H9 (cell line): ENCODE results near the gene NCKAP5. TPM values are rescaled to one million over a fixed set of nuclear protein-coding genes. Genes with fewer than 3 reads are reported as not detected.

Experiments
- DNase-seq: peaks from one replicate; pipeline ENCODE4 v3.0.0-alpha.2; 2017
- H2AFZ ChIP-seq: one replicate; pipeline ENCODE4 v1.6.1; 2013; ENCODE audit warnings: mild to moderate bottlenecking, low read length, control low read depth, moderate library complexity
- H2AK5ac ChIP-seq: 2 replicates; pipeline ENCODE4 v1.6.1; 2013; ENCODE audit warnings: low read length, control low read depth, mixed read lengths; ENCODE audit not compliant: insufficient read length
- H2BK120ac ChIP-seq: one replicate; pipeline ENCODE4 v1.6.1; 2013; ENCODE audit warnings: low read depth, mild to moderate bottlenecking, low read length, control low read depth, inconsistent platforms; ENCODE audit not compliant: poor library complexity, severe bottlenecking
- H2BK12ac ChIP-seq: 2 replicates; pipeline ENCODE4 v1.6.1; 2013; ENCODE audit warnings: low read length, control low read depth, mixed read lengths, low read depth; ENCODE audit not compliant: insufficient read length
- H2BK15ac ChIP-seq: 2 replicates; pipeline ENCODE4 v1.6.1; 2013; ENCODE audit warnings: low read depth, low read length, control low read depth
- H2BK20ac ChIP-seq: one replicate; pipeline ENCODE4 v1.6.1; 2013; ENCODE audit warnings: low read depth, mild to moderate bottlenecking, low read length, control low read depth, inconsistent platforms; ENCODE audit not compliant: poor library complexity, severe bottlenecking
- H2BK5ac ChIP-seq: 2 replicates; pipeline ENCODE4 v1.6.1; 2013; ENCODE audit warnings: low read length, control low read depth, mixed read lengths; ENCODE audit not compliant: insufficient read length
- H3K14ac ChIP-seq: 2 replicates; pipeline ENCODE4 v1.6.1; 2013; ENCODE audit warnings: low read length, control low read depth; ENCODE audit not compliant: insufficient read depth
- H3K18ac ChIP-seq: 2 replicates; pipeline ENCODE4 v1.6.1; 2013; ENCODE audit warnings: low read depth, mild to moderate bottlenecking, mixed read lengths, low read length, control low read depth; ENCODE audit not compliant: insufficient read length
- H3K23ac ChIP-seq: 2 replicates; pipeline ENCODE4 v1.6.1; 2013; ENCODE audit warnings: low read length, control low read depth, mixed read lengths, low read depth; ENCODE audit not compliant: insufficient read length
- H3K23me2 ChIP-seq: 2 replicates; pipeline ENCODE4 v1.6.1; 2013; ENCODE audit warnings: low read depth, mild to moderate bottlenecking, mixed read lengths, low read length, control low read depth; ENCODE audit not compliant: insufficient read length, poor library complexity, severe bottlenecking
- H3K27ac ChIP-seq: 2 replicates; pipeline ENCODE4 v1.5.1; 2013; ENCODE audit warnings: low read length, control low read depth, mixed read lengths, low read depth; ENCODE audit not compliant: insufficient read length
- H3K27me3 ChIP-seq: 2 replicates; pipeline ENCODE4 v1.6.1; 2013; ENCODE audit warnings: low read length, control low read depth, inconsistent platforms; ENCODE audit not compliant: insufficient read depth
- H3K4ac ChIP-seq: 2 replicates; pipeline ENCODE4 v1.6.1; 2013; ENCODE audit warnings: low read depth, mild to moderate bottlenecking, control low read depth, inconsistent platforms, low read length, moderate library complexity
- H3K4me1 ChIP-seq: 2 replicates; pipeline ENCODE4 v1.6.1; 2013; ENCODE audit warnings: low read length, control low read depth, inconsistent platforms; ENCODE audit not compliant: insufficient read depth
- H3K4me2 ChIP-seq: 2 replicates; pipeline ENCODE4 v1.6.1; 2013; ENCODE audit warnings: low read length, control low read depth, mixed read lengths; ENCODE audit not compliant: insufficient read length, insufficient read depth
- H3K56ac ChIP-seq: 2 replicates; pipeline ENCODE4 v1.6.1; 2013; ENCODE audit warnings: low read depth, mild to moderate bottlenecking, mixed read lengths, low read length, control low read depth; ENCODE audit not compliant: insufficient read length
- H3K79me1 ChIP-seq: 2 replicates; pipeline ENCODE4 v1.6.1; 2013; ENCODE audit warnings: low read depth, mild to moderate bottlenecking, moderate library complexity, low read length, control low read depth, inconsistent platforms; ENCODE audit not compliant: insufficient read depth, poor library complexity, severe bottlenecking
- H3K79me2 ChIP-seq: 2 replicates; pipeline ENCODE4 v1.6.1; 2013; ENCODE audit warnings: low read length, control low read depth, inconsistent platforms; ENCODE audit not compliant: insufficient read depth
- H3K9ac ChIP-seq: 2 replicates; pipeline ENCODE4 v1.6.1; 2013; ENCODE audit warnings: low read length, control low read depth, mixed read lengths; ENCODE audit not compliant: insufficient read length; ENCODE audit errors: extremely low read depth
- H3K9me3 ChIP-seq: one replicate; pipeline ENCODE4 v1.6.1; 2013; ENCODE audit warnings: low read depth, low read length, inconsistent platforms; ENCODE audit not compliant: control insufficient read depth
- H3T11ph ChIP-seq: one replicate; pipeline ENCODE4 v1.6.1; 2013; ENCODE audit warnings: mild to moderate bottlenecking, low read length, control low read depth, inconsistent platforms
- H4K20me1 ChIP-seq: one replicate; pipeline ENCODE4 v1.6.1; 2013; ENCODE audit not compliant: control insufficient read depth, insufficient read length, insufficient read depth
- H4K5ac ChIP-seq: 2 replicates; pipeline ENCODE4 v1.6.1; 2013; ENCODE audit warnings: low read depth, mild to moderate bottlenecking, mixed read lengths, low read length, control low read depth; ENCODE audit not compliant: insufficient read length
- H4K8ac ChIP-seq: replicated peaks from 2 replicates; pipeline ENCODE4 v1.6.1; 2013; ENCODE audit warnings: low read length, control low read depth, mixed read lengths, low read depth; ENCODE audit not compliant: insufficient read length
- H4K91ac ChIP-seq: 2 replicates; pipeline ENCODE4 v1.6.1; 2013; ENCODE audit warnings: low read depth, mild to moderate bottlenecking, moderate library complexity, mixed read lengths, low read length, control low read depth; ENCODE audit not compliant: insufficient read length
- H3K27ac Mint-ChIP-seq, 3 experiments: 2 replicates in 2 of 3; 3 replicates in 1 of 3; pipeline ENCODE4 v1.8.0; 2020 to 2021; ENCODE audit warnings: mixed read lengths in 3 of 3, mild to moderate bottlenecking in 1 of 3, moderate library complexity in 1 of 3
- H3K27me3 Mint-ChIP-seq: 2 replicates; pipeline ENCODE4 v1.8.0; 2021; ENCODE audit warnings: low read depth, mild to moderate bottlenecking, moderate library complexity, mixed read lengths
- H3K36me3 Mint-ChIP-seq, 3 experiments: 2 replicates in 2 of 3; 3 replicates in 1 of 3; pipeline ENCODE4 v1.8.0; 2020 to 2021; ENCODE audit warnings: low read depth in 3 of 3, mixed read lengths in 3 of 3; ENCODE audit not compliant: insufficient read depth in 1 of 3
- H3K4me1 Mint-ChIP-seq, 2 experiments: 2 replicates each; pipeline ENCODE4 v1.8.0; 2020; ENCODE audit warnings: mixed read lengths in 2 of 2
- H3K4me3 Mint-ChIP-seq, 2 experiments: 2 replicates in 1 of 2; 3 replicates in 1 of 2; pipeline ENCODE4 v1.8.0; 2020 to 2021; ENCODE audit warnings: mild to moderate bottlenecking in 2 of 2, mixed read lengths in 2 of 2, moderate library complexity in 1 of 2
- H3K9me3 Mint-ChIP-seq, 2 experiments: 2 replicates in 1 of 2; 3 replicates in 1 of 2; pipeline ENCODE4 v1.8.0; 2020; ENCODE audit warnings: mild to moderate bottlenecking in 2 of 2, mixed read lengths in 2 of 2, moderate library complexity in 1 of 2
- total RNA-seq: library from RNA; stranded (reverse); gene quantifications from 2 replicates; pipeline ENCODE4 v1.2.1, GENCODE V29; 2021
- TF ChIP-seq, protein P1 (sequence below): fragments of 200-600 bp; sonication (generic); conservative IDR thresholded peaks from 3 replicates; pipeline ENCODE4 v1.8.0; 2021; ENCODE audit warnings: antibody characterized with exemption, mild to moderate bottlenecking

Gene NCKAP5
- total RNA-seq, 1 experiment from 2014 or later: 0.26 TPM

DNA sequence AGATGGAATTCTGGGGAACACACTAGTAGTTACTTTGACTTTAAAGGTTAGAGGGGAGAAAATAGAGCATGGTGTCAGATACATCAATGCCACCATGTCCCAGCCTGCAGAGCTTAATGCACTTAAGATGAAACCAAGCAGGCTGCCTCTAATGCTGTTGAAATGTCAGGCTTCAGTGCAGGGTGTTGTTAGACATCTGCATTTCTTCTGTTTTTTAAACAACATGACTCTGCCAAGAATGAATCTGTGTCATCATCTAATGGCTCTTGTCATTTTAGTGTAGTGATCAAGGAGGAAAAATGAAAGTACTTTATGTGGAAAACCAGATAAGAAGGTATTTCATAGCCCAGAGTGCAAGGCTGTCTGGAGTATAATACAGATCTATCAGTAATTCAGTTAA lies 928.1 kb downstream of the NCKAP5 start:
- Histone ChIP-seq H3K4me2 (no peak overlapping the region), H2BK120ac (no peak overlapping the region), H3K18ac (no peak overlapping the region), H3K23me2 (no peaks in the 10 kb centered on the region), H2BK5ac (no peak overlapping the region), H3K14ac (no peak overlapping the region), H3K9me3 (no peaks in the 10 kb centered on the region), H3K23ac (no peak overlapping the region), H3K79me2 (no peaks in the 10 kb centered on the region), H3K9ac (no peak overlapping the region), H2BK15ac (no peak overlapping the region), H3K79me1 (no peaks in the 10 kb centered on the region), H3T11ph (no peak overlapping the region), H3K4me1 (no peaks in the 10 kb centered on the region), H2BK20ac (no peak overlapping the region), H4K20me1 (no peaks in the 10 kb centered on the region), H4K8ac (no peak overlapping the region), H3K4ac (no peak overlapping the region), H3K27me3 (no peaks in the 10 kb centered on the region), H3K27ac (no peak overlapping the region), H3K56ac (no peak overlapping the region), H2BK12ac (no peak overlapping the region), H2AK5ac (no peak overlapping the region), H4K5ac (no peak overlapping the region), H4K91ac (no peak overlapping the region), H2AFZ (no peak overlapping the region)
- H3K27me3 Mint-ChIP-seq: no peaks in the 10 kb centered on the region
- H3K9me3 Mint-ChIP-seq: no peaks in the 10 kb centered on the region
- peaks cover 17 to 21% of the 10 kb centered on the region in 2 experiments for H3K4me1 Mint-ChIP-seq
- H3K36me3 Mint-ChIP-seq: peaks cover 0 to 1% (median 0%) of the 10 kb centered on the region in 3 experiments; a peak in 2 of 7 replicates
- no peak overlapping the region for H3K27ac Mint-ChIP-seq
- H3K4me3 Mint-ChIP-seq: no peak overlapping the region
- DNase-seq: no peak
- TF ChIP-seq, protein P1, sequence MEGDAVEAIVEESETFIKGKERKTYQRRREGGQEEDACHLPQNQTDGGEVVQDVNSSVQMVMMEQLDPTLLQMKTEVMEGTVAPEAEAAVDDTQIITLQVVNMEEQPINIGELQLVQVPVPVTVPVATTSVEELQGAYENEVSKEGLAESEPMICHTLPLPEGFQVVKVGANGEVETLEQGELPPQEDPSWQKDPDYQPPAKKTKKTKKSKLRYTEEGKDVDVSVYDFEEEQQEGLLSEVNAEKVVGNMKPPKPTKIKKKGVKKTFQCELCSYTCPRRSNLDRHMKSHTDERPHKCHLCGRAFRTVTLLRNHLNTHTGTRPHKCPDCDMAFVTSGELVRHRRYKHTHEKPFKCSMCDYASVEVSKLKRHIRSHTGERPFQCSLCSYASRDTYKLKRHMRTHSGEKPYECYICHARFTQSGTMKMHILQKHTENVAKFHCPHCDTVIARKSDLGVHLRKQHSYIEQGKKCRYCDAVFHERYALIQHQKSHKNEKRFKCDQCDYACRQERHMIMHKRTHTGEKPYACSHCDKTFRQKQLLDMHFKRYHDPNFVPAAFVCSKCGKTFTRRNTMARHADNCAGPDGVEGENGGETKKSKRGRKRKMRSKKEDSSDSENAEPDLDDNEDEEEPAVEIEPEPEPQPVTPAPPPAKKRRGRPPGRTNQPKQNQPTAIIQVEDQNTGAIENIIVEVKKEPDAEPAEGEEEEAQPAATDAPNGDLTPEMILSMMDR: no peak
